ENCODE results near the gene ARHGAP26.

GRCh38 chr5:142984011-142984410 lies 213.8 kb downstream of the ARHGAP26 start:
- TF ChIP-seq CTCF (IDR thresholded peaks at IDR 0.05; ENCODE audit: low read depth, low read length, missing input control) (no peak), GABPA (IDR thresholded peaks at IDR 0.05 in 1 of 2, conservative IDR thresholded peaks at IDR 0.05 in 1 of 2) (no peak), JUND (IDR thresholded peaks at IDR 0.05) (no peak), RAD21 (IDR thresholded peaks at IDR 0.05) (no peak), HNF4A (conservative IDR thresholded peaks at IDR 0.05) (no peak), MAX (IDR thresholded peaks at IDR 0.05) (no peak), REST (IDR thresholded peaks at IDR 0.05) (no peak), YY1 (IDR thresholded peaks at IDR 0.05) (no peak), TAF1 (conservative IDR thresholded peaks at IDR 0.05) (no peak), SP1 (IDR thresholded peaks at IDR 0.05) (no peak), EGR1 (IDR thresholded peaks at IDR 0.05; ENCODE audit: low read depth in 2 of 2) (no peak), ZBTB33 (IDR thresholded peaks at IDR 0.05) (no peak)

Measured in liver (tissue), 3 donors.